K562 (cell line): ENCODE data around the gene NTNG1. TPM values are rescaled to one million over a fixed set of nuclear protein-coding genes. Genes with fewer than 3 reads are reported as not detected.

Experiments
- ATAC-seq: fragments of 200-7000 bp; cut with Tn5 transposase; 3 replicates; pipeline ENCODE4 v1.9.1; 2020; ENCODE audit warnings: moderate library complexity
- BruUV-seq: library from RNA; stranded (reverse); fragments of 400-500 nt; replicated peaks from 2 replicates; lab custom pipeline; 2021; lab: Mats Ljungman, UMichigan
- CTCF ChIA-PET: fragments of 300-600 bp; formaldehyde crosslinking; extraction: SDS; loops from one replicate; lab custom pipeline; 2021; ENCODE audit warnings: low intra/inter-chr PET ratio; lab: Yijun Ruan, JAX
- POLR2A ChIA-PET: fragments of 300-600, 350-650 bp; sonication (Branson Sonifier 250); formaldehyde crosslinking; extraction: SDS; loops from one replicate; lab custom pipeline; 2021; ENCODE audit warnings: antibody characterized with exemption, inconsistent platforms; lab: Yijun Ruan, JAX
- DNase-seq, 4 experiments: peaks; one replicate each; pipeline versions ENCODE4 v3.0.0 to v3.0.0-alpha.2; 2011 to 2018; ENCODE audit warnings: low spot score in 3 of 4, mixed read lengths in 3 of 4; ENCODE audit errors: extremely low read depth in 1 of 4
- FAIRE-seq: peaks from 2 replicates; lab custom pipeline; 2011; peaks lifted over from hg19 to GRCh38; lab: Jason Lieb, UNC
- H2AFZ ChIP-seq: 2 replicates; pipeline ENCODE4 v1.6.0; 2011; ENCODE audit warnings: low read depth, low read length, control low read depth, inconsistent platforms
- H3K27ac ChIP-seq: fragments of 200-600 bp; 3 replicates; pipeline ENCODE4 v1.8.0; 2011; ENCODE audit warnings: low read depth, mild to moderate bottlenecking, control low read depth, inconsistent platforms, low read length, moderate library complexity, mixed read lengths; ENCODE audit errors: extremely low read depth
- H3K27me3 ChIP-seq, 2 experiments: fragments of 300-600 bp in 1 of 2; 2 replicates in 1 of 2; 3 replicates in 1 of 2; pipeline versions ENCODE4 v1.6.0 to v1.8.0; 2011; ENCODE audit warnings: inconsistent platforms in 2 of 2, low read length in 2 of 2, mild to moderate bottlenecking in 1 of 2, mixed read lengths in 1 of 2, moderate library complexity in 1 of 2; ENCODE audit not compliant: control insufficient read depth in 2 of 2, insufficient read depth in 2 of 2
- H3K36me3 ChIP-seq: fragments of 300-600 bp; 3 replicates; pipeline ENCODE4 v1.8.0; 2011; ENCODE audit warnings: mild to moderate bottlenecking, low read length, inconsistent platforms; ENCODE audit not compliant: control insufficient read depth, insufficient read depth
- H3K4me1 ChIP-seq, 2 experiments: fragments of 200-600 bp in 1 of 2; replicated peaks in 1 of 2; 2 replicates in 1 of 2; 3 replicates in 1 of 2; pipeline versions ENCODE4 v1.5.1 to v1.8.0; 2011; ENCODE audit warnings: inconsistent platforms in 2 of 2, low read length in 2 of 2, mild to moderate bottlenecking in 1 of 2, mixed read lengths in 1 of 2, moderate library complexity in 1 of 2; ENCODE audit not compliant: control insufficient read depth in 2 of 2, insufficient read depth in 2 of 2
- H3K4me2 ChIP-seq: 2 replicates; pipeline ENCODE4 v1.6.1; 2011; ENCODE audit warnings: low read length, control low read depth, inconsistent platforms, mixed read lengths; ENCODE audit not compliant: insufficient read depth
- H3K4me3 ChIP-seq: fragments of 200-600 bp; sonication (generic), shearing (Covaris generic); 2 replicates; pipeline ENCODE4 v1.5.1; 2016; ENCODE audit warnings: control low read depth, inconsistent platforms
- H3K79me2 ChIP-seq: fragments of 200-600 bp; 3 replicates; pipeline ENCODE4 v1.8.0; 2011; ENCODE audit warnings: low read length, inconsistent platforms; ENCODE audit not compliant: control insufficient read depth, insufficient read depth
- H3K9ac ChIP-seq, 2 experiments: 2 replicates each; pipeline versions ENCODE4 v1.6.0 to v1.6.1; 2011; ENCODE audit warnings: low read depth in 2 of 2, low read length in 2 of 2, control low read depth in 1 of 2, inconsistent platforms in 1 of 2, mild to moderate bottlenecking in 1 of 2, mixed read lengths in 1 of 2; ENCODE audit not compliant: insufficient read depth in 1 of 2
- H3K9me1 ChIP-seq: one replicate; pipeline ENCODE4 v1.6.0; 2011; ENCODE audit warnings: inconsistent platforms, mild to moderate bottlenecking, low read length, moderate library complexity; ENCODE audit not compliant: control insufficient read depth, insufficient read depth
- H3K9me3 ChIP-seq: replicated peaks from 2 replicates; pipeline ENCODE4 v1.5.1; 2011; ENCODE audit warnings: low read depth, low read length, inconsistent platforms; ENCODE audit not compliant: control insufficient read depth, insufficient read depth
- H4K20me1 ChIP-seq: replicated peaks from 2 replicates; pipeline ENCODE4 v1.6.1; 2011; ENCODE audit warnings: low read length, inconsistent platforms, mixed read lengths; ENCODE audit not compliant: control insufficient read depth, insufficient read depth
- ARID3B ChIP-seq: fragments of 250-450 bp; sonication (Bioruptor Pico); IDR thresholded peaks from 2 replicates; pipeline ENCODE4 v1.4.0; 2020; ENCODE audit warnings: borderline replicate concordance
- ATF2 ChIP-seq: sonication (generic); formaldehyde crosslinking; IDR thresholded peaks from 2 replicates; pipeline ENCODE4 v1.8.1; 2022; ENCODE audit warnings: missing genetic modification reagents
- CBX5 ChIP-seq: IDR thresholded peaks from 2 replicates; pipeline ENCODE4 v1.6.1; 2014; ENCODE audit warnings: low read depth, borderline replicate concordance
- CXXC5 ChIP-seq: fragments of 250-450 bp; sonication (Bioruptor Pico); IDR thresholded peaks from 2 replicates; pipeline ENCODE4 v1.8.0; 2022; ENCODE audit warnings: inconsistent platforms, mild to moderate bottlenecking, moderate library complexity
- ETV6 ChIP-seq, 3 experiments: fragments of 150-350 bp in 1 of 3; sonication (generic) in 1 of 3; formaldehyde crosslinking in 1 of 3; IDR thresholded peaks; 2 replicates each; pipeline versions ENCODE4 v1.6.1 to v1.8.0; 2014 to 2022; ENCODE audit warnings: borderline replicate concordance in 2 of 3, low read depth in 2 of 3, antibody characterized with exemption in 1 of 3, low read length in 1 of 3, mild to moderate bottlenecking in 1 of 3, missing genetic modification reagents in 1 of 3
- NCOA4 ChIP-seq: fragments of 450-650 bp; IDR thresholded peaks from 2 replicates; pipeline ENCODE4 v1.6.1; 2018; ENCODE audit warnings: mild to moderate bottlenecking; ENCODE audit not compliant: partially characterized antibody
- POLR2AphosphoS5 ChIP-seq: IDR thresholded peaks from 2 replicates; pipeline ENCODE4 v1.6.1; 2011; ENCODE audit warnings: mild to moderate bottlenecking, low read depth, low read length, moderate library complexity; ENCODE audit not compliant: control insufficient read depth, insufficient read depth
- SUPT5H ChIP-seq: fragments of 450-650 bp; IDR thresholded peaks from 2 replicates; pipeline ENCODE4 v1.6.1; 2016
- ZBTB1 ChIP-seq: sonication (generic); formaldehyde crosslinking; IDR thresholded peaks from 2 replicates; pipeline ENCODE4 v1.8.1; 2023; ENCODE audit warnings: missing genetic modification reagents, low read depth, mild to moderate bottlenecking, borderline replicate concordance
- ZEB2 ChIP-seq: fragments of 450-650 bp; IDR thresholded peaks from 2 replicates; pipeline ENCODE4 v1.6.1; 2016
- ZNF699 ChIP-seq: fragments of 250-450 bp; sonication (Bioruptor Pico); IDR thresholded peaks from 2 replicates; pipeline ENCODE4 v1.8.0; 2021; ENCODE audit warnings: mild to moderate bottlenecking, moderate library complexity; ENCODE audit not compliant: insufficient replicate concordance
- WGBS: fragments of 100-300 bp; shearing (Covaris generic); methylation state at CpG from one replicate; pipeline ENCODE4 v1.1.6; 2016; ENCODE audit warnings: low coverage, mixed read lengths; ENCODE audit not compliant: insufficient coverage; ENCODE audit errors: missing lambda C conversion rate; 5-methylcytosine and 5-hydroxymethylcytosine counted together
- in situ Hi-C: fragments of 300-500 bp; cut with MboI; formaldehyde crosslinking; loops from 4 replicates; pipeline ENCODE4 v1.15.0; 2018; ENCODE audit warnings: inconsistent platforms, mixed read lengths
- intact Hi-C: fragments of 100-400 bp; cut with micrococcal nuclease; formaldehyde crosslinking; loops from 2 replicates; pipeline ENCODE4 v1.14.2; 2022
- polyA plus RNA-seq, 8 experiments: library from polyadenylated mRNA; depleted of rRNA in 4 of 8; stranded (reverse) in 5 of 8; unstranded in 3 of 8; fragments of >200 nt; fragmentation: Nextera tagmentation in 2 of 8; fragmentation: Illumina TruSeq in 1 of 8; extraction: Ambion mirVana in 2 of 8; extraction: Trizol in 1 of 8; gene quantifications; 2 replicates each; pipeline versions ENCODE4 v1.2.1 to v1.2.3, GENCODE V29; 2011 to 2014; ENCODE audit warnings: inconsistent platforms in 1 of 8, missing spikeins in 1 of 8
- total RNA-seq, 7 experiments: library from RNA; depleted of rRNA in 6 of 7; stranded (reverse); fragments of >200 nt in 6 of 7; fragmentation: Illumina TruSeq in 2 of 7; extraction: Trizol in 2 of 7; gene quantifications; 2 replicates each; pipeline versions ENCODE4 v1.2.1 to v1.2.3, GENCODE V29; 2011 to 2021; ENCODE audit warnings: low replicate concordance in 1 of 7

The NTNG1 gene
- total and polyA plus RNA-seq, 9 of the 15 experiments (the other 6 are each of a cell fraction or from before 2014, with no cell fraction given), result not detected

- WGBS, result 2% methylated on average over 4 of the region's 5 CpGs
- no peak for FAIRE-seq
- no peaks in the 10 kb centered on the region for H3K9me3 ChIP-seq
- no peak overlapping the region for H3K27ac ChIP-seq
- DNase-seq, result no peak
- CTCF ChIA-PET, result no interaction called here
- H3K36me3 ChIP-seq, result no peaks in the 10 kb centered on the region
- no peaks in the 10 kb centered on the region for H3K79me2 ChIP-seq
- no peaks in the 10 kb centered on the region for H3K27me3 ChIP-seq
- H4K20me1 ChIP-seq, result no peaks in the 10 kb centered on the region
- H2AFZ ChIP-seq, result no peak overlapping the region
- no peak overlapping the region for H3K9ac ChIP-seq
- POLR2A ChIA-PET, result no interaction called here
- H3K9me1 ChIP-seq, result no peaks in the 10 kb centered on the region
- no peak overlapping the region for H3K4me3 ChIP-seq
- in situ Hi-C loops (no loop called here), intact Hi-C loops (no loop called here)
- no TSS peak for BruUV-seq
- H3K4me1 ChIP-seq, result no peaks in the 10 kb centered on the region
- H3K4me2 ChIP-seq, result no peak overlapping the region
- no peak for ATAC-seq
- no peak for TF ChIP-seq ZNF699 (CRISPR knock-in tag)
- no peak for TF ChIP-seq POLR2AphosphoS5
- TF ChIP-seq ARID3B (CRISPR knock-in tag), result no peak
- no peak for TF ChIP-seq ATF2
- TF ChIP-seq ETV6 (IDR thresholded peaks at IDR 0.05; ENCODE audit: borderline replicate concordance in 1 of 2, low read depth in 2 of 2, low read length in 1 of 2), result no peak
- no peak for TF ChIP-seq ETV6 (CRISPR knock-in tag; IDR thresholded peaks at IDR 0.05; ENCODE audit: borderline replicate concordance)
- no peak for TF ChIP-seq CBX5
- TF ChIP-seq SUPT5H, result no peak
- no peak for TF ChIP-seq ZEB2
- no peak for TF ChIP-seq ZBTB1
- TF ChIP-seq NCOA4, result no peak
- no peak for TF ChIP-seq CXXC5 (CRISPR knock-in tag)
Observed at GRCh38 chr1:107181253-107181969, 40.6 kb downstream of the NTNG1 start.
